GM21619 (cell line): ENCODE data around the gene CXCR5.

Experiments
- ATAC-seq: cut with Tn5 transposase; IDR thresholded peaks from one replicate; pipeline ENCODE4 v1.9.1; 2021; ENCODE audit not compliant: unreplicated experiment

The CXCR5 gene

DNA sequence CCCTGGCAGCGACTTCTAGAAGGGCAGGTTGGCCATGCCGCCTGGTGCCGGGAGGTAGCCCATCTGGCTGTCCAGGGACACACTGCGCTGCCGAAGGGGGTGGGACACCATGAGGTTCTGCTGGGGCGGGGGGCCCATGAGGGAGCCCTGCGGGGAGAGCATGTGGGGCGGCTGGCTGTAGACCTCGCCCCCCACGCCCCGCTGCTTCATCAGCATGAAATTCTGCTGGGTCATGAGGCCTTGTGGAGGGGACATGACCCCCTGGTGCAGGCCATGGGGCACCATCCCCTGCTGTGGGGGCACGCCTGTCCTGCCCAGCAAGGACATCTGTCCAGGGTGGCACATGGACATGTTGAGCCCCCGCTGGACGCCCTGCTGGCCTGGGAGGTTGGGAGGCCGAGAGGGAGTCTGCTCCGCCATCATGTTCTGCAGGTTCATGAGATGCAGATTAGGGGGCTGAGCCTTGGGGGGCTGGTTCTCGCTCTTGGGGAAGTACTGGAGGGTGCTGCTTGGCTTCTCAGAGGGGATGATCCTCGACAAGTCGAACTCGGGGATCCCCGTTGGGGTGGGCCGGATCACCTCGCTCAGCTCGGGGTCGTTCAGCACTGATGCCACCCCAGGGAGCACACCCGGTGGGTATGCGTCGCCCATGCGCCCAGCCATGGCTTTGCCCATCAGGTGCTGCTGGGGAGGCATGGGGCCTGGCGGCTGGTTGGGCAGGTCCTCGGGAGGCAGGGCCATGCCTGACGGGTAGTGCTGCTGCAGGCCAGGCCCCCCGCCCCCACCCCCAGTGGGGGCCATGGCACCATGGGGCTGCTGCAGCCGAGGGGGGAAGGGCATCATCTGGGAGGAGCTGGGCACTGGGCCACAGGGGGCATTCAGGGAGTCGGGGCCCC is 15.0 kb downstream of the CXCR5 start:
- no peak for ATAC-seq

DNA sequence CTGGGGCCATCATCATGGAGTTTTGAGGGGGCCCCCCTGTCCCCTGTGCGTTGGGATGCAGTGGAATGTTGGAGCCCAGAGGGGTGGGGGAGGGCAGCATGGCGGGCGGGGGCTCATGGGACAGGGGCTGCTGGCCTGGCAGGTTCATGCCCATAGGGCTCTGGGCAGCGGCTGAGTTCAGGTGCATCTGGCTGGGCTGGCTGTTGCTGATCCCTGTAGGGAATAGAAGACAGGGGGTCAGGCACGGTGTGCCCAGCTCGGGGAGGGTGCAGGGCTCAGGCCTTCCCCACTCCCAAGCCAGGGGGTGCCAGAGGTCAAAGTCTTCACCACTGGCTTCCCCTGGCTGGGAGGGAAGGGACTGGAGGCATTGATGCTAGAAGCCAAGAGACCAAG is 15.6 kb downstream of the CXCR5 start:
- ATAC-seq = no peak

DNA sequence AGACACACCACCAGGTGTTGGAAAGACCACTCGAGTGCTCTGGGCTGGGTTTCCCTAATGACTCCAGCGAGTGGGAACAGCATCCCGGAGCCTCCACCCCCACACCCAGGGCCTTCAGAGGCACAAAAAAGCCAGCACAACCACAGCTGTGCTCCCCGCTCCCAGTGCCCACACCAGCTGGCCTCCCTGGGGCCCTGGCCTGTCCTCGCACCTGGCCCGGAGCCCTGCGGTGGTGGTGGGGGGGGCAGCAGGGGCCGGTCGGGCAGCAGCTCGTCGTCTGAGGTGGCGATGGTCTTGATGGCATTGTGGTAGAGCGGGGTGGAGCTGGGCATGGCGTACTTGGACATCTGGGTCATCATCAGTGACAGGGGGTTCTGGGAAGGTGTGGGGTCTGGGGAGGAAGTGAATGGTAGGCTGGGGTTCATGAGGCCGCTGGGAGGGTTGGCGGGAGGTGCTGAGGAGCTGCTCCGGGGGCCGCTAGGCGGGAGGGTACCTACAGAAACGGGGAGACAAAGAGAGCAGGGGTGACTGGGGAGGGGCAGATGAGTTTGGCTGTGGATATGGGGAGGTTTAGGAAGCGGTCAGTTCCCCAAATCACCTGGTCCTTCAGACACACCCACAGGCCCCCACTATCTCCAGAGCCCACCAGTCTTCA is 16.1 kb downstream of the CXCR5 start:
- ATAC-seq = no peak

DNA sequence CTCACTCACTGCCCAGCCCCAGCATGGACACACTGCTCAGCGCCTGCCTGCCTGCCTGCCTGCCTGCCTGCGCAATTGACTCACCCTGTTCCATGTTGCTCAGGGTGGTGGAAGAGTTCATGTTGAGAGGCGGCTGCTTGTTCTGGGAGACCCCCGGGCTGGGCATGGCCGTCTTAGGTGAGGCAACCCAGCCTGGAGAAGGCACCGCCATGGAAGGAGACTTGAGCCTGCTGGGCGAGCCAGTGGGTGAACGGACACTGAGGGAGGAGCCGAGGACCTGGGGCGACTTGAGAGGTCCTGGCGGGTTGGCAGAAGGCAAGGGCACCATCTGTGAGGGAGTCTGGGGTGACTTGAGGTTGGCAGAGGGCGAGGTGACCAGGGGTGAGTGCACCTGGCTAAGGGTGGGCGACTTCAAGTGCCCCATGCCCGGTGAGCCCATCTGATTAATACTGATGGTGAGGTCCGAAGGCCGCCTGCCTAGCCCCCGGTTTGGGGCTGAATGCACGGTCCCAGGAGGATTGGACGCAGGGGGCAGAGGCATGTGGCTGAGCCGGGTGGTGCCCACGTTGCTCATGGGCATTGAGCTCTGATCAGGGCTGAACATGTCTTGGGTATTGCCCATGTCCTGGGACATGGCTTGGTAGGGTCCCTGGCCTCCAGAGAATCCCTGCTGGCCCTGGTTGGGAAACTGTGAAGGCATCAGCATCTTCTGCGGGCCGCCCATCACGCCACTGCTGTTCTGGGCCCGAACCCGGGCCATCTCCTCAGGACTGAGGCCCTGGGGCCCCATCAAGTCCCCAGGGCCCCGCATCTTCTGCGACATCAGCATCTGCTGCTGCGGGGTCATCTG is 17.1 kb downstream of the CXCR5 start:
- ATAC-seq = no peak

DNA sequence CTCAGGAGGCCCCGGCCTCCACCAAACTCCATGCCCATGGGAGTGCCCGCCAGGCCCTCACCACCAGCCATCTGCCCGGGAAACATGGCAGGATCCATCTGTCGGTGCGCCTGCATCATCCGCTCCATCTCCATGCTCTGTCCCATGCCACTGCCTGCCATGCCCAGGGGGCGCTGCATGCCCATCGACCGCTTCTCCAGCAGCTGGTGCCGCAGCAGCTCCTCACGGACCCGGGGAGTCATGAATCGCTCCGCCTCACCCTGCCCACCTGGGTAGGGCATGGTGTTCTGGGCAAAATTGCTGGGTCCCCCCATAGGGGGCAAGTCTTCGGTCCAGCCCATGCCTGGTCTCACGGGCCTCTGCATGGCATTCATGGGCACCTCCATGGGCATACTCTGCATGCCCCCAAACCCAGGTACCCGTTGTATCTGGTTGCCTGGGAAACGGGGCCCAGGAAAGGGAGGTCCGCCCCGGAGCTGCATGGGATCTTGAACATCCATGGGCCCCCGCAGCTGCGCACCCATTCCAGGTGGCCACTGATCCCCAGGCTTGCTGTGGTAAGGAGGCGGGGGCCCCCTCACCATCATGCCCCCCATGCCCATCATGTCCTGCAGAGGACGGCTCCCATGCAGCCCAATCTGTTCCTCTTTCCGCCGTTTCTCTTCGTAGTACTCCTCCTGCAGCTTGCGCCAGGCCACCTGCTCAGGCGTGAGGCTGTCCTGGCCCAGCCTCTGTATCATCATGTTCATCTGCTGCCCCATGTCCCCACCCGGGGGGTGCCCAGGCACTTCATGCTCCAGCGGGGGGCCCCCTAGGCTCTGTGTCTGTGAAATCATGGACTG is 18.0 kb downstream of the CXCR5 start:
- no peak for ATAC-seq

DNA sequence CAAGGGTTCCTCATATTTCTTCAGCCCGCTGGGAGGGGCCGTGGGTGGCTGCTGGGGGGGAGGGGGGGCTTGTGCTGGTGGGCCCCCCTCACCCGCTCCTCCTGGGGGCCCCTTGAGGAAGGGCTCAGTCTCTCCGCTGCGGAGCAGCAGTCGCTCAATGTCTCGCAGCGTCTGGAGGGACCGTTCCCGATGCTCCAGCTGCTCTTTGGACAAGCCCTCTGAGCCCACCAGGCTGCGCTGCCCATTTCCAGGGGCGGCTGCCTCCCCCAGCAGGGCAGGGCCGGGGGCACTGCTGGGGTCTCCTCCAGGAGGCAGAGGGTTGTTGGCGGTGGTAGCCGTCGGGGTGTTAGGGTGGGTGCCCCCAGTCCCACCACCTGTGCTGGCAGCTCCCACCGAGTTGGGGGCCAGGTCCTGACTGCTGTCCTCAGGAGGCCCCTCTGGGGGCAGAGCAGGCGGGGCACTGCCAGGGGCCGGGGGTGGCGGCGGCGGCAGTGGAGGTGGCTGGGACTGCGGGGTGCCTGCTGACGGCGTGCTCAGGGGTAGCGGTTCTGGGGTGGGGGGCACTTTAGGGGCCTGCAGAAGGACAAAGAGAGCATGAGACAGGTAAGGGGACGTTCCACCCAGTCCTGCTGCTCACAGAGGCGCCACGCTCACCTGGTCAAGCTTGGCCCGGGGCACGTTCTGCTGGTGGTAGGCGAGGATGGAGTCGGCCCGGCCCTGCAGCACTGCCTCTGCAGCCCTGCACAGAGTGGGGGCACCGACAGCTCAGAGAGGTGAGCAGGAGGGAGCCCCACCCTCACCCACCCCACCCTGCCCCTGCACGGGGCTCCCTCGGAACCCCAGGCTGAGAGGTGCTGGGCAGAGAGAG is 18.9 kb downstream of the CXCR5 start:
- no peak for ATAC-seq

DNA sequence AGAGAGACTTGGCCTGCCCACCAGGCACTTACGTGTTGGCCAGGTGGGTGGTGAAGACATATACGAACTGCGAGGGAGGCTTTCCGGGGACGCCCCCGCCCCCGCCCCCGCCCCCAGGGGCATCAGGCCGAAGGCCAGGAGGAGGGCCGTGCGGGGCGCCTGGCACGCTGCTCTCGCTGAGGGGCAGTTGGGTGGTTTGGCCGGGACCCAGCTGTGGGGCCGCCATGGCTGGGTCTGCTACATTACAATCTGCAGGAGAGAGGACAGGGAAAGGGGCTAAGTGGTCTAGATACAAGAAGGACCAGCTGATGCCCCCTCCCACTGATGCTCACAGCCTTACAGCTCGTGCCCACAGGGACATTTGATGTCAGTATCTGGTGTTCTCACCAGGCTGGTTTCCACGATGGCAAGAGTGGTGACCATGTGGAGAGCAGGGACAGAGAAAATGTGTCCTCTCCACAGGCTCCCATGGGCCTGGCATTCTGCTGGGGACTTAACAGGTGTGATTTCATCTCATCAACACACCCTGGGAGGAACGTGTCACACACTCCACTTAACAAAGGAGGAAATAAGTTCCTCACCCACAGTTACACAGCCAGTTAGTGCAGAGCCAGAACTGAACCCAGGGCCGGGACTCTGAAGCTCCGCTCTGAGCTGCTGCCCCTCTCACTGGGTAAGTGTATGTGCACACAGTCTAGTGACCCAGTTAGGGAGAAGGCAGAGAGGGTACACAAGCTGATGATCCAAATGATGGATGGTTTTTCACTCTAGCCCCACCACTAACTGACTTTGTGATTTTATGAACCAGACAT is 19.7 kb downstream of the CXCR5 start:
- no peak for ATAC-seq

DNA sequence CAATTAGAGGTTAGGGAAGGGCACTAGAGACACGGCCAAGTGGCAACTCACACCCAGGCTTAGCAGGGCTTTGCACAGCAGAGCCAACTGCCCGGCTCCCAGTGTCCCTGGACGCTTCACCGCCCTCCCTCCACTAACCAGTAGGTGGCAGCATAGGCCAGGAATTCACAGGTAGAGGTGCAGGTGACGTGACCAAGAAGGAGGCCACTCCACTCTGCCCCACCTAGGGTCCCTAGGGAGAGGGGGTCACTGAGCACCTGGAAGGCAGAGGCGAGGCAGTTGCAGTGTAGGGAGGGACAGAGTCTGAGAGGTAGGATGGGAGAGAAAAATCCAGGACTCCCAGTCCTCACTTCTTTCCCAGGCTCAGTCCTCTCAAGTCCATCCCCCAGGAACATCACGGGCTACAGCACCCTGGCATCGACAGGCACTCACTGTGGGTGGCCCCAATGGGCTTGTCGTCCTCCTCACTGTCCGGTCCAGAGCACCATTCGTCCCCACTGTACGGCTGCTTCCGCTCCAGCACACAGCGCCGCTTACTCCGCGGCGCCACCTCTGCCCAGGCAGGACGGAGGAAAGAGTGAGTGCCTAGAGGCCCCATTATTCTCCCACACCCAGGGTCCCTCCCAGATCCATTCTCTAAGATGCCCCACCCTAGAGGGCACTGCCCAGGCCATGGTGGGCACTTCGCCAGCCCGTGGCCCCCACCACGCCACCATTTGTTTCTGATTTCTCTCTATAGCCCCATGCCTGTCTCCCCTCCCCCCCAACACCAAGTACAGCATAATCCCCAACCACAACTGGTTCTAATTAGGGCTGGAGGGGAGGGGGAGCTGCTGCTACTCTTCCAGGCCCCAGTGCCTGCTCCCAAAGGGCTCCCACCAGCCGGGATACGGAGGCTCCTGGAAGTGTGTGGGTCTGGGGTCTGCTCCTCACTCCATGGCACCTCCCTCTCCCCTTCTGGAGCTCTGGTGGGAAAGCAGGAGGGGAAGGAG is 23.7 kb downstream of the CXCR5 start:
- ATAC-seq = peak; percentile 72

DNA sequence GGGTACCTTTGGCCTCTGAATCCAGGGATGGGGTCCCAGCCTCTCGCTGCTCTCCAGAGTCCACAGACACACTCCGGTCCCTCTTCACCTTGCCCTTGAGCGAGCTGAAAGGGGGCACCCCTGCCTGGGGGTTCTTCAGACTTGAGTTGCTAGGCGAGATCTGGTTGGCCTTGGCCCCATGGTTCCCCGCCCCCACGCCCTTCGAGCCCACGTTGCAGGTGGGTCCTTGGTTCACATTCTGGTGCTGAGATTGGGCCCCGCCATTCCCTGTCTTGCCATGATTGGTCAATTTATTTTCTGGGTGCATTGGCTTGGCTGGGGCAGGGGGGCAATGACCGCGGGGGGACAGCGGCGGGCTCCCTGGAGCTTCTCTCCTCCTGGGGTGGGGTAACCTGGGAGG is 24.6 kb downstream of the CXCR5 start:
- no peak for ATAC-seq

DNA sequence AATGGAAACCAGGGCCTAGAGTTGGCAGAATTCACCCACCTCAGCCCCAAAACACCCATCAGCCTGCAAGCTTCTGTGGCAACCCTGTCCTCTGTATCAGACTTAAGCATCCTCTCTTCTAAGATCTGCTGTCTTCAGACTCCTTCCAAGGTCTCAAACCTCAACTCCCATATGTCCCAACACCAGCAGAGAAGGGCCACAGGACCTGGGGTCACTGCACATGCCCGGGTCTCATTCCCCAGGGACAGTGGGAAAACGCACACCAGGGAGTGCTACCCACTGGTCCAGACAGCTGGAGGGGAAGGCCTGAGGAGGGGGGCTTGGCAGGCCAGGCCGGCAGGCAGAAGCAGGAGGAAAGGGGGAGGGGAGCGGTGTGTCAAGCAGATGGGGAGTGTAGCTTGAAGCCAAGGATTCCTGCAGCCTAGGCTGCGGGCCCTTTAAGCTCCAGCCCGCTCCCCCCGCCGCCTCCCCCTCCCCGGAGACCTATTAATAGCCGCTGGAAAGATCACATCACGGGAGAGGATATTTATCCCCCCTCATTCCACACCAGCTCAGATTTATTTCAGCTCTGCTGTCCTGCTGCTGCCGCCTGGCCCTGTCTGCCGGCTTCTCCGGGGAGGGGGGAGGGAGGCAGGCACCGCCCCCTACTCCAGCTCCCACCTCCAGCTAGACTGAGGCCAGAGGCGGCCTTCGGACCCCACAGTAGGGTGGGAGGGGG is 25.4 kb downstream of the CXCR5 start:
- ATAC-seq = no peak

DNA sequence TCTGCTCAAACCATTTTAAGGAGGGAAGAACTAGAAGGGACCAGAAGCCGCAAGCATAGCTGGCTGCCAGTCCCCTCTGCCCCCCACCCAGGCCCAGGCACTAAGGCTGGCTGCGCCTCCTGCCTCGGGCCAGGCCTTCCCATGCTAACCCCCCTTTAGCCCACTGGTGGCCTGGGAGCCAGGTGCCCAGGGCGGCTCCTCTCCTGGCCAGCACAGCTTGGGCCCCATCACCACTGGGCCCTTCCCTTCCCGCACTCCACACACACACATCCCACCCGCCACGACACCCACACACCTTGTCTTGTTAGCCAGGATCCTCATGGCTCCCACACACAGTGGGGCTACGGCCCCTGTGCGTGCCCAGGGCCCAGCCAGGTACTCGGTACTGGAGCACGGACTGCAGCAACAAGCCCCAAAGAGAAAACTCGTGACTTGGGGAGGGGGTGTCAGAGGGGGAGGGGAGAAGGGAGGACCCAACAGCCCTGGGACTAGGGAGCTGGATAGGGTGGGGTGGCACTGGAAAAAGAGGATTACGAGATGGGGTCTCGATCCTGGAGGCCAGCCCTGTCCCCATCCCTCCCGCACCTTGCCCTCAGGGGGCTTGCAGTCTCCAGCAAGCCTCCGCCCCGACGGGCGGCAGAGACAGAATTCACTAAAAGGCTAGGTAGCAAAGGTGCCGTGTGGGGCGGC is 26.1 kb downstream of the CXCR5 start:
- ATAC-seq = no peak

DNA sequence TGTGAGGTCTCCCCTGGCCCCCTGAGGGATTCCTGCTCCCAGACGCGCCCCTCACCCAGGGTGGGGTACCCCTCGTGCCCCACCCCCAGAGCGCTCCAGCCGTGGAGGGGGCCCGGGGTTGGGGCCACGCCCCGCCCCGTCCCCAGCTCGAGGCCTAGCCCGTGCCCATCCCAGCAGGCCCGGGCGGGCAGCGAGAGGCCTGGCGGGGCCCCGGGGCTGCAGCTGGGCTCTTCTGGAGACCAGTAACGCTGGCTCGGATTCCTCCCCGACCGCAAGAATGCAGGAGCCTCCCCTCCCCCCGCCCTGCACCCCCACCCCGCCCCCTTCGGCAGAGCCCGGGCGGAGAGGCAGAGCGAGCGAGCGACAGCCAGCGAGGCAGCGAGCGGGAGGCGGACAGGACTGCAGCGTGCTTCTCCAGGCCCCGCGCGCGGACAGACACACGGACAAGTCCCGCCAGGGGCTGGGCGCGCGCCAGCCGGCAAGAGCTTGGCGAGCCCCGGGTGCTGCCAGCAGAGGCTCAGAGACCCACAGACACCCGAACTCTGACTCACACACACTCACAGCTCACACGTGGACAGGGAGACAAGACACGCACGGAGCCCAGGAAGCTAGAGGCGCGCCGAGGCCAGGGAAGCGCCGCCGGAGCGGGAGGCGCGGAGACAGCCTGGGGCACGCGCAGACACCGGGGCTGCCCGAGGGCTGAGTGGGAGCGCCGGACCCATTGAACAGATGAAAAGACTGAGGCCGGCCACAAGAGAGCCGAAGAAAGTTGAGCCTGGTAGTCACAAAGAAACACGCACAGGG is 26.8 kb downstream of the CXCR5 start:
- ATAC-seq = no peak

DNA sequence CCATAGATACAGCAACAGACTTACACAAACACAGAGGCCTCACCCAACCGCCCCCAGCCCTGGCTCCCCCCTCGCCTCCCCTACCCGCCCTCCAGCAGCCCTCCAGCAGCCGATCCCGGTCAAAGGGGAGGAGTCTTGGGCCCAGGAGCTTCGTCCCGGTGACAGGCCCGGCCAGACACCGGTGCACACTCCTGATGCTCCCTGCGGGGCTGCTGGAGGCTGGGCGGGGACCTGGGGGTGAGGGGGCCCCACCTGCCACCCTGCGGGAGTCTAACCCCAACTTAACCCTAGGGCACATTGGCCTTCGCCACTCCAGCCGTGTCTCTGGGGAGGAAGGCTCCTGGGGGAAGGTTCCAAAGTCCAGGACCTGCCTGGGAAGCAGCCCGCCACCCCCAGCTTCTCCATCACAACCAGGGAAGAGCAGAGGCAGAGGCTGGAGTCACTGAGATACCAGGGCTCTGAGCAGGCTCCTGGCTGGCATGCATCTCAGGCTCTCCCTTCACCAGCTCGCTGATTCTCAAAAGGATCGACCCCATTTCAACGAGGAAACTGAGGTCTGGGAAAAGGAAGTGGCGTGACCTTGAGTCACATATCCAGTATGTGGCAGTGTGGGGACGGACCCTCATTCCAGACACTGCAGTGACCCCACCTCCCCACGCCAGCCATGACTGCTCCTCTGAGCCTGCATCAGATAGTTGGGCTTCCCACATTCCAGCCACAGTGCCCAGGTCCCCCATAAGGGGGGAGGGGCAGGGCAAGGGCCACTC is 27.6 kb downstream of the CXCR5 start:
- no peak for ATAC-seq

DNA sequence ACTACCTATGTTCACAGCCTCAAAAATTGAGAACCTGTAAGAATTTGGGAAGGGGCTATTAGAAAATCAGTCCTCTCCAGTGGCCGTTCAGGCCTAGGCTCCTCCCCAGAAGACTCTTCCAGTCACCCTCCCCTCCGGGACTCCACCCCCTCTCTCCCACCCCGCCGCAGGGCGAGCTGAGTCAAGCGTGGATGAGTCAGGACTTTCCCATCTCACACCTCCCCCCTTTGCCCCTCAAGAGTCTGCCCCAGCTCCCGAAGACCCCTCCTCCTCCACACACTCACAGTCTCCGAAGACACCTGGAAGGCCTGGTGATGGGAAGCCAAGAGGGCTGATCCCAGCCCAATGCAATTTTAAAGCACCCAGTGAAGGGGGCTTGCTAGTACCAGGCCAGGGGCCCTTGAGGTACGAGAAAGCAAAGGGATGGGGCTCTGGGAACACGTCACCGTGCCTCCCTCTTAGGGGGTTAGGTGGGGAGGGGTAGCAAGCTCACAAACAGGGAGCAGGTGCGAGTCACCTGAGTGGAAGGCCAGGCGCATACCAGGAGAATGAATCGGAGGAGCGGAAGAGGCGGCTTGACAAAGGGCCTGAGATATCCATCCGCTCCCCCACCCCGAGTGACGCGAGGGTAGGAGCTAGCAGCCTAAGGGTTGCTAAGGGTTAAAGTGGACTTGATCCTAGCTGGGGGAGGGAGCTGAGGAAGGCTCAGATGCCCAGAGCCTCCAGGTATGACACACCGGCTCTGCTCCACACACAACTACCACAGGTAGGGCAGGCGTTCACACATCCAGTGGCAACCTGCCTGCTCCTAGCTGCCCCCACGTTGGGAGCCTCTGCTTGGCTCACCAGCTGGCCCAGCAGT is 28.4 kb downstream of the CXCR5 start:
- ATAC-seq = no peak
